HL-60/S4 (cell line): ENCODE measurements around the gene SERPINB7.
"Not testable (repeated sequence)": the region's sequence is repeated elsewhere in the genome, so short reads cannot be mapped to it uniquely, and the experiment has no call there.

Experiments used
- in situ Hi-C: fragments of 300-500 bp; cut with MboI; formaldehyde crosslinking; loops from 2 replicates; pipeline ENCODE4 v1.14.3; 2022; ENCODE audit warnings: low sequenced_read_pairs

SERPINB7 gene, protein sequence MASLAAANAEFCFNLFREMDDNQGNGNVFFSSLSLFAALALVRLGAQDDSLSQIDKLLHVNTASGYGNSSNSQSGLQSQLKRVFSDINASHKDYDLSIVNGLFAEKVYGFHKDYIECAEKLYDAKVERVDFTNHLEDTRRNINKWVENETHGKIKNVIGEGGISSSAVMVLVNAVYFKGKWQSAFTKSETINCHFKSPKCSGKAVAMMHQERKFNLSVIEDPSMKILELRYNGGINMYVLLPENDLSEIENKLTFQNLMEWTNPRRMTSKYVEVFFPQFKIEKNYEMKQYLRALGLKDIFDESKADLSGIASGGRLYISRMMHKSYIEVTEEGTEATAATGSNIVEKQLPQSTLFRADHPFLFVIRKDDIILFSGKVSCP

DNA sequence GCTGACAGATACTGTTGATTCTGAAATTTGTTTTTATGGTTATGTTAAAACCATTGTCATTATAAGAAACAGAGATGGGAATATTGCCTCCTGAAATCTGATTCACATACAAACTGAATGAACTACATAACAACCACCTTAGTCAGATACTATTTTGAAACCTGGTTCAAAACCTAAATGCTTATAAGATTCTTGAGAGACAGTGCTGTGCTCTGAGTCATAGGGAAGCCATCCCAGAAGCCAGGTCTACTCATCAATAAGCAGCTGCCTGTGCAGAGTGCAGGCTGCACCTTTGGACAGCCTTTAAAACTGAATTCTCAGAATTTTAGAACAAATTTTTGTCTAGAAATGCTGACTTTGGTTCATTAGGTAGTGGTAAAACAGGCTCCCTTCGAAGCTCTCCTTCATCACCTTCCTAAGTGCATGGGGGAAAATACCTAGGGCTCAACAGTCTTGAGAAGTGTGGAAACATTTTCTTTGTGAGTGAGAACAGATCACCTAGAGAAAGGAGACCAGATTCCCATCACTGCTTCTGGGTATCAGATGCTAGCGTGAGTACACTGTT lies at the start of gene SERPINB7:
Gene SERPINB7, plus strand, starts transcription at position 253 of the 565 bp plus-strand sequence. CDS start 6,955 bp downstream, outside the sequence.
- in situ Hi-C loops: no loop called here

DNA sequence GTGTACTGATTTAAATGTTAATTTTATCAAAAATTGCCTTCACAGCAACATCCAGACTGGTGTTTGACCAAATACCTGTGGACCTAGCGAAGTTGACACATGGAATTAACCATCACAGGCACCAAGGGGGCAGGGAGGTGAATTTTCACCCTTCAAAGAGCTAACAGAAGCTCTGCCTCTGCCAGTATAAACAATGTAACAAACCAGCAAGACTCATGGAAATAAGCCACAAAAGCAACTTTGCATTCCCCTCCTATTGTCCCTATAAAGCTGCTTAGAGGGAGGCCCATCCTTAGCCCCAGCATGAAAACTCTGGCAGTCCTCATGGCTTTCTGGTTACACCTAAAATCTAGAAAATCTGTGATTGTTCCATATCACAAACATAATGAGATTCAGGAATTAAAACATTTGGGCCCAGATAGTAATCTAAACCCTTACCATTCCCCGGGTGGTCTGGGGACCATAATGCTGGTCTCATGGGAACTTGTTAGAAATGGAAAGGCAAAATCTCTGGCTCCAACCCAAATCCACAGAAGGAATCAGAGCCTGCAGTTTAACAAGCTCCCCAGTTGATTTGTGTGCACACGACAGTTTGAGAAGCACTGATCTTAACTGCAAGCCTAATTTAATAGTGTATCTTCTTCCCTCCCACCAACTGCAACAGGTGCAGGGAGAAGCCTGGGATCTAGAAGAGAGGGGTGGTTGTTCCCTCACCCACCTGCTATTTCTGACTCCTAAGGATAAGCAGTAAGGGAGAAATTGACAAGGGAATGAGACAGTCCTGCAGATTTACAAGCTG lies 49.3 kb upstream of the SERPINB7 start:
- in situ Hi-C loops: no loop called here

DNA sequence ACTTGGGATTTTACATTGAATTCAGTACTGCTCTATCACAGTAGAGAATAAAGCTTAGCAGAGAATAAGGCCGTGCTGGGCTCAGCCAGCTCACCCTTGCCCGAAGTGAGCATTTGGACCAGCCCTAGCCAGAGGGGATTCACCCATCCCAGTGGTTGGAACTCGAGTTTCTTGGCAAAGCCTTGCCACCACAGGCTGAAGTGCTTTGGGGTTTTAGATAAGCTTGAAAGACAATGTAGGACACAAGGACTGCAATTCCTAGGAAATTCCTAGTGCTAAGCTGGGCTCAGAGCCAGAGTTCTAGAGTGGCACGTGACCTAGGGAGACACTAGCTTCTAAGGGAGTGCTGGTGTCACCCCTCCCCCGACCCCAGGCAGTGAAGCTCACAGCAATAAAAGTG lies 44.4 kb upstream of the SERPINB7 start:
- in situ Hi-C loops: no loop called here

DNA sequence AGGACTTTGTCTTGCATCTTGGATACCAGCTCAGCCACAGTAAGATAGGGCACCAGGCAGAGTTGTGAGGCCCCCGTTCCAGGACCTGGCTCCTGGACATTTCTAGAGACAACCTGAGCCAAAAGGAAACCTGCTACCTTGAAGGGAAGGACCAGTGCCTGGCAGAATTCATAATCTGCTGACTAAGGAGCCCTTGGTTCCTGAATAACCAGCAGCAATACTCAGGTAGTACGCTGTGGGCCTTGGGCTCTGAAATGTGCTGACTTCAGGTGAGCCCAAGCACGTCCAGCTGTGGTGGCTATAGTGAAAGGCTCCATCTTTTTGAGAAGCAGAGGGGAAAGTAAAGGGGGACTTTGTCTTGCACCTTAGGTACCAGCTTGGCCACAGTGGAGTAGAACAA lies 44.0 kb upstream of the SERPINB7 start:
- in situ Hi-C loops: no loop called here

DNA sequence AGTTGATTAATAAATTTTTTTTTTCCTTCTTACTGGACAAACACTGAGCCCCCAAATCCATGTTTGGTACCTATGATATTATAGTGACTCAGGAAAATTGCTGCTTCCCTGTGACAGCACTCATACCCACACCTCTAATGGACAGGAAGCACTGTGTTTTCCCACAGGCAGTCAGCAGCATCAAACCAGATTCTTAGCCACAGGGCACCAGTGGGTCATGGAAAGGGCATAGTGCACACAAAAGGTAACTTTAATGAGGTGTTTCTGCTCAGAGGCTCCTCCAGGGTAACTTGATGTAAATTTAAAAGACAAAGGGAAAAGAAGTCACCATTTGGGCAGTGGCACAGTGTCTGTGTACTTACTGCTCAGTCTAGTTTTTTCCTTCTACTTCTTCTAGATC lies 38.3 kb upstream of the SERPINB7 start:
- in situ Hi-C loops: no loop called here

DNA sequence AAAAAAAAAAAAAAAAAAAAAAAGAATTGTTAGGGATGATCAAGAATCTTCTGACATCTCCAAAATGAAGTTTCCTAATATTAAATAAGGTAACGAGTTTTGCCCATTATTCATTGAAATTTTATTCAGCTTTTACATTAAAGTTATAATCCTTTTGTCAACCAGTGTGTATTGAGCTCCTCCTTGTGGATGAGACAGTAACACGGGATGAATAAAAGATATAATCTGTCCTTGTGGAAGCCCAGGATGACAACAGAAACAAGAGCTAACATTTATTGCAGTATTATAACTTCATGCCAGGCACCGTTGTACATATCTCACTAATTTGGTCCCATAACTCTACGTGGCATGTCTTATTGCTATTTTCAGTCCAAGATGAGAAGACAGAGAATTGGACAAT lies 33.4 kb upstream of the SERPINB7 start:
- in situ Hi-C loops: no loop called here

DNA sequence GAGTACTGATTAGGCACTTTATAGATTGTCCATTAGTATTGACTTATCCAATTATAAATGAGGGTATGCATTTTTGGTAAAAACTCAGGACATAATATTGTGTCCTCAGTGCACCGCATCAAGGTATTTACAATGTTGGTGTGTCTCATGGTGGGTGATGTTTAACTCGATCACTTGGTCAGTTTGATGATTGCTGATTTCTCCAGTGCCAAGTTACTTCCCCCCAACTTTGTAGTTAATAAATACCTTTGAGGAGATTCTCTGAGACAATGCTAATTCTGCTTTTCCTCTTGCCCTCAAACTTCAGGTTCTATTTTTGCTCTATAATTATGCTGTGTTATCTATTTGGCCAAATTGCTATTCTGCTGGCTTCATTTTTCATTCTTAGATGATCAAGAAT lies 28.2 kb upstream of the SERPINB7 start:
- in situ Hi-C loops: no loop called here

DNA sequence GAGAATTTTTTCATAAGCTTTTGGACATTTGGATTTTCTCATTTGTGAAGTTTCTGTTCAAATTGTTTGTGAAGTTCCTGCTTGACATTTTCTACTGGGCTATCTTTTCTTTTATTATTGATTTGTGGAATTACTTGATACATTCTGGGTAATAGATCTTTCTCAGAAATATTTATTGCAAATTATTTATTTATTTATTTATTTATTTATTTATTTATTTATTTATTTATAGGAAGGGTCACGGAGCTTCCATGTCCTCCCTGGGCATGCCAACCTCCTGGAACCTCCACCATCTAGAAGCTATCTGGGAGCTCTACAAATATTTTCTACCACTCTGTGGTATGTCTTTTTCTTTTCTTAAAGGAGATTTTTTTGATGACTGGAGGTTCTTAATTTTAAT lies 25.7 kb upstream of the SERPINB7 start:
- in situ Hi-C loops: no loop called here

DNA sequence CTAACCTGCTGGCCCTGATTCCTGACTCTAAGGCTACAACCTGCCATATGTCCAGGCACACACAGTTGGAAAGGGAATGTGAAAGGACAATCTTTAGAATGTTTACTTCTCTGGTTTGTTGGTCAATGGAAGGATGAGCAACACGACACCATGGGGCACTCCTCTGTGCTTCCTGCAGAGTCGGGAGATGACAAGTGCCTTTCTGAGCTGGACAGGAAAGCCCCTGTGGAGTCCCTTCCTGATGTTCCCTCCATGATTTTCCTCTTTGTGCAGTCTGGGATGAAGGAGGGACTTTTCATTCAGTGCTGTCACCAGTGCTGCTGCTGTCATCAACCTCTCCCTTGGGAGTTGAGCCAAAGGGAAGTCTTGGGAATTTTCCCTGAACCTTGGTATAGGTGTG lies 22.6 kb upstream of the SERPINB7 start:
- in situ Hi-C loops: no loop called here

DNA sequence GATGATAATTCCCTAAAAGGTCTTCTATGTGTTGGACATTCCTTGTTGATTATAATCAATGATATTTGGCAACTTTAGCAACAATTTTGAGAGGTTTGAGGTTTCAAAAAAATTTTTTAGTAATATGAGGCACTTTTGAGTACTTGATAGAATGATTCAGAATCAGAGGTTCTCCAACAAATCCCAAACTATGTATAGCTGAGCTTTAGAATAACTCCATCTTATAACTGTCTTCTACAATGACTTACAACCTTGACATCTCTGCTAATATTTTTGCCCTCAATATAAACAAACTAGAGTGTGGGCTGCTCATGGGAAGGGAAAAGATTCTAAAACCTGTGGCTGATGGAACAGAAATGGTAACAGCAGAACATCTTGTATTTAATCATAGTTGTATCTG lies 21.5 kb upstream of the SERPINB7 start:
- in situ Hi-C loops: no loop called here

DNA sequence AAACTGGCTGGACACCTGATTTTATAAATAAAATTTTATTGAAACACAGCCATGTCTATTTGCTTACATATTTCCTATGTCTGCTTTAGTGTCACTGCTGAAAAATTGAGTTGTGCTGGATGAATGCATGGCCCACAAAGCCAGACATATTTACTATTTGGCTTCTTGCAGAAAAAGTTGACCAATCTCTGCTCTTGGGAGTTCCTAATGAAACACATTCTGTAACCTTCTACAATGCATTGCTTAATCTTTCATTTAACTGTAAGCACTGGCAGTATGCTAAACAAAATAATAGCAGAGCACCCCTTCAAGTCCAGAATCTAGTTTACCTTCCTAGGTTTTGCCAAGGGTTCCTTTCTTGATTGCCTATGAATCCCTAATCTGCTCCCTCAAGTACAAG lies 17.7 kb upstream of the SERPINB7 start:
- in situ Hi-C loops: no loop called here

DNA sequence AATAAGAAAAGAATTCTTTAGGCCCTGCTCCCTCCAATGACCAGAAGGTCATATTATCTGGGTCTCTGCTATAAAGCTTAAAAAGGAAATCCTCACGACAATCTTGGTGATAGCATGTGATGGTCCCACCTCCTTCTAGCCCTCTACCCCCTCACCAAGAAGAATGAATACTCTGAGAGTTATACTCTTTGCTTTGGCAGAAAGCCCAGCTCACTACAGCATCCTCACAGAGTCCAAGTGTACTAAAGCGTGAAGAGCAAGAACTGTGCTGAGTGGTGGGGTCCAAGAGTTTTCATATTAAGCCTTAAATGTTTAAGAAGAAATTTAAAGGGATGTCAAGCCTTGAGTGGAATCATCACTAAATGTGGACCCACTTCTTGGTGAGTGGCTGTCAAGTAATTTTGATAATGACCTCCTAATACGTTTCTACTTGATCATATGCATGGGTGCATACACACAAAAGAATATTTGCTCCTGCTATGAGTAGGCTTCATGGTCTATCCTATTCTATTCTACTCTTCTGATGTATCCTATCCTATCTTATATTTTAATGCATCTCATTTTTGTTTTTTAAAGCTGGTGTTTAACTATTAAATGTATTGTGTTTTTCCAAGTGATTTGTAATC lies 16.5 kb upstream of the SERPINB7 start:
- in situ Hi-C loops: no loop called here

DNA sequence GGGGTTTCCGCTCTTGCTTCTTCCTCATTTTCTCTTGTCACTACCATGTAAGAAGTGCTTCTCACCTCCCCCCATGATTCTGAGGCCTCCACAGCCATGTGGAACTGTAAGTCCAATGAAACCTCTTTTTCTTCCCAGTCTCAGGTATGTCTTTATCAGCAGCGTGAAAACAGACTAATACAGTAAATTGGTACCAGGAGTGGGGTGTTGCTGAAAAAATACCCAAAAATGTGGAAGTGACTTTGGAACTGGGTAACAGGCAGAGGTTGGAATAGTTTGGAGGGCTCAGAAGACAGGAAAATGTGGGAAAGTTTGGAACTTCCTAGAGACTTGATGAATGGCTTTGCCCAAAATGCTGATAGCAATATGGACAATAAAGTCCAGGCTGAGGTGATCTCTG lies 15.4 kb upstream of the SERPINB7 start:
- in situ Hi-C loops: not testable (repeated sequence)

DNA sequence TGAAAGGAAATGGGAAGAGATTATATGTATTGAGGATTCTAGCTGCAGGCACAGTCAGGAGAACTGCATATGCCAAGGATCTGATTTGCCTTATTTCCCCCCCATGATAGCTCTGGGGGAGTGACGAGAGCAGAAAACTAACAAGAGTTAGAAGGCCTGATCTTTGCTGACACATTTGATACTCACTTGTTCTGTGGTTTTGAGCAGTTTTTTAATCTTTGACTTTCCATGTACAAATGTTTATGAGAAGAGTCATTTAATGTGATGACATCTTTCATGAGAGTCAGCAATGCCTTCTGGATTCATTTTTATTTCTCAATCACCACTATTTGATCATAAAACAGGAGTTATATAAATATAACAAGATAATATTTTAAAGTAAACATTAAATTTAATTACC lies 12.7 kb upstream of the SERPINB7 start:
- in situ Hi-C loops: no loop called here

DNA sequence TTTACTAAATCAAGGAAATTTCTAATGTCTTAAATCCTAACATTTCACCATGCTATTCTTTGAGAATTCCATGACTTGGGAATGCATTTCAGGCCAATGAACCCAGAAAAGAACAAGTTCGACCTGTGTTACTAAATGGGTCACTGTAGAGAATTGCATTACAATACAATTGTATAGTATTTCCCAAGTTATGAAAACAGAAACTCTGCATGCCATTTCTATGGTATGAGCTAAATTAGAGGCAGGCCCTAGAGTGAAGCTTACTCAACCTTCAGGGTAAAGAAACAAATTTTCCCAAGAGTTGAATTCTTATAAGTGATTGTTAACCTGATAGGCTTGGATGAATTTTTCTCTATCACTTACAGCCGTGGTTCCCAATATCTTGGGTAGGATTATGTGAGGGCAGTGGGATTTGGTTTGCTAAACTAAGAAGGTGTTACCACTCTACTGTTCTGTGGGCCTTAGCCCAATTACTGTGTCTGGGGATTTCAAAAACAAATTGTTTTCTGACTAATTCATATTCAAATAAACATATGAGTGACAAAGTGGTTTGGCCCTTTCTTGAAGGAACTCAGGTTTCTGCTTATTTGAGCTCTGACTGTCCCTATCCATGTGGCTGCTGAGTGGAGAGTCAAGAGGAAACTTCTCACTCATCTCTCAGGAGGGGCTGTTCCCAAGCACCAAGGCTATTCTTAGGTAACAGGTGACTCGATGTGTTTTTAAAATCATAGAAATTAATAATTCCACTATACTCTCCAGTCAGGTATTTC lies 11.2 kb upstream of the SERPINB7 start:
- in situ Hi-C loops: no loop called here

DNA sequence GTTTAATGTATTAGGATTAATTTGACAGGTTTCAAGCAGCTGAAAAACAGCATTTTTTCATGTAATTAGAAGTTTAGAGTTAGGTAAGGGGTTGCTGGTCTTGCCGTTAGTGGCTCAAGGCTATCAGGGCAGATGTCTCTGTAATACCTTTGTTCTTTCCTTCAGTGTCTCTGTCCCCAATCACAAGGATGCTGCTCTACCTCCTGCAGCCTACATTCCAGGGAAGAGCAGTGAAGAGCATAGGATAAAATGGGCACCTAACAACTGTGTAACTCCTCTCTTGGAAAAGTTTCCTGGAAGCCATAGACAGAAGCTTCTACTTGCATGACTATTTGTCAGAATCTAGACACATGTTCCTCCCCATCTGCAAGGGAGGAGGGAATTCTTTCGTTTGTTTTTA lies 9.4 kb upstream of the SERPINB7 start:
- in situ Hi-C loops: no loop called here

DNA sequence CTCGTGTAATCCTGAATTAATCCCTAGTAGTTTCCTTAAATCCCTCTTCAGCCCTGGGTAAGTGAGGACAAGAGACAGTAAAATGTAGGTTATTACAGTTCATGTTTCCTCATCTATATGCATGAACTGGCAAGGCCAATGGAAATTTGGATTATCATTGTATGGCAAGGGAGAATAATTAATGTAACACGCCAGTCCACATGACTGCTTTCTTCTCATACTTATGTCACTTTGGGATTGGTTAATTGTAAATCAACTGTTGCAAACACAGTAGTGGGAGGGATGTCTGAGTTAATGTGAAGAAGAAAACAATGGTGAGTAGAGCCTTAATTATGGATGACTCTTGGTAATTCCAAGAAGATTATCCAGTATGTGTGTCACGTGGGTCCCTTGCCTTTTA lies 1.7 kb upstream of the SERPINB7 start:
- in situ Hi-C loops: no loop called here

DNA sequence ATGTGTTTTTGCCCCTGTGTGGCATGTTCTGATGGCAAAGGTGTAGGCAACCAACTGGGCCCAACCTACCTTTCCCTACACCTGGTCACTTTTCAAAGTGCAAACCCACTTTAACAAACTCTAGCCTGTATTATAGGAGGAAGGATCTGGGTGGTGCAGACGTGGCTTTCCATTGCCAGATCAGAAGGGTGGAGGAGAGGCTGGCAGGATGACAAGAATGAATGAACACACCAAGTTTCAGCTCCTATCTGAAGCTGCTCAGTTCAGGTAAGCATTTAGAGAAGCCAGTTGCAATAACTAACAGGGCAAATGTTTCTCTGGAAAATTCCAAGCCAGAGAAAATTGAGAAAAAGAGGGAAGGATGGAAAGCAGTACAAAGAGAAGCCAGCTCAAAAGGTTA lies 707 bp upstream of the SERPINB7 start:
- in situ Hi-C loops: no loop called here

DNA sequence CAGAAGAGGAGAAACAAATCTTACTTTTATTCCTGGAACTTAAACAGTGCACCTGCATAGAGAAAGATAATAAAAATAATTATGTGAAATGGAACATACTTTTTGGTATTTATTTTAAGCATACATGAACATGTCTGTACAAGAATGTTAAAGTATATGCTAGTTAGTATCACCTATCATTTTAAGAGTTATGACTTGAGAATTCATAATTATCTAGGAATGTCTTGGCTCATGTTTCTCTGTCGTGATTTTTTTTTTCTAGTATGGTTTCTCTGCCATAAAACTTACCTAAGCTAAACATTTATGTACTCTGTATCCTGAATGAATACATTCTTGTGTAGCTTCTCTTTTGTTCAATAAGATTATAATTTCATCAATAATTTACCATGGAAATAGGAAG lies 4.2 kb downstream of the SERPINB7 start:
- in situ Hi-C loops: no loop called here

DNA sequence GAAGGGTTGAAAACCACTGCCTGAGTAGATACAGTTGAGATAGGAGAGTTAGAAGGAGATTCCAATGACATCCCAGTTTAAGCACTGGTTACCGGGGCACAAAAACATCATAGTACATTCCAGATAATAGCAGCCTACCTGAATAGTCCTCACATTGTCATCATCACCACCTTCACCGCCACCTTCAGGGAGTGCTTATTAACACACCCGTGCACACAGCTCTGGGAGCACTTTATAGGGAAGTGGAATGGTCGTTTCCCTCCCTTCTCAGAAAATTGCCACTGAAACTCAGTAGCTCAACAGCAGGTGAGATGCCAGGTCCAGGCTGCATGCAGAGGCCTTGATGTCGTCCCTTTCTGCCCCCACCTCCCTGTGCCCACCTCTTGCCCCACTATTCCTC lies 8.2 kb downstream of the SERPINB7 start:
- in situ Hi-C loops: no loop called here
